GM21723 (cell line): ENCODE results near the gene C1QL4.
"Not testable (repeated sequence)": the region's sequence is repeated elsewhere in the genome, so short reads cannot be mapped to it uniquely, and the experiment has no call there.

ENCODE experiments used
- ATAC-seq: cut with Tn5 transposase; IDR thresholded peaks from one replicate; pipeline ENCODE4 v1.9.1; 2021; ENCODE audit warnings: mild to moderate bottlenecking, moderate library complexity; ENCODE audit not compliant: unreplicated experiment

C1QL4 gene

GRCh38 chr12:49282740-49283375 lies 54.1 kb downstream of the C1QL4 start:
- ATAC-seq: not testable (repeated sequence)
